Measurements from ENCODE around the gene TNIK. TPM values are rescaled to one million over a fixed set of nuclear protein-coding genes. Genes with fewer than 3 reads are reported as not detected.

TNIK gene
- polyA plus RNA-seq, 1 donor from 2014 or later, result 19.3 TPM

DNA sequence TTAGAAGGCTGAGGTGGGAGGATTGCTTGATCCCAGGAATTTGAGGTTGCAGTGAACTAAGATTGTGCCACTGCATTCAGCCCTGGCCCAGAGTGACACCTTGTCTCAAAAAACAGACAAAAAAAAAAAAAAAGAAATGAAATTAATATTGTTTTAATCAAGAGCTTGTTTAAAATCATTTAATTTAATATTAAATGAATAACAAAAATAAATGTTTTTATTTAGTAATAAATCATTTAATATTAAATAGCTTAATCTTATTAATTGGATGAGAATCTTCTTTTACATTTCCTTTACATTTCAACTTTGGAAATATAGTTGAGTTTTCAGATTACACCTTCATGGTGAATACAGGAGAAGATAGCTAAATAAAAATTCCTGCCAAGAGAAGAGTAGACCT lies 29.7 kb downstream of the TNIK start:
- Histone ChIP-seq H3K27ac (ENCODE audit: low read length) (no peak overlapping the region), H3K4me2 (ENCODE audit: low read length) (no peak overlapping the region), H3F3A (ENCODE audit: insufficient read depth, low read length, poor library complexity, severe bottlenecking) (no peaks in the 10 kb centered on the region), H2AFZ (ENCODE audit: low read depth, low read length) (no peak overlapping the region), H3K9me2 (ENCODE audit: insufficient read depth, low read length) (no peaks in the 10 kb centered on the region), H3K4me3 (ENCODE audit: low read length) (no peak overlapping the region), H3K9me3 (ENCODE audit: low read length) (no peaks in the 10 kb centered on the region), H3K79me2 (replicated peaks; ENCODE audit: insufficient read depth, low read length) (no peaks in the 10 kb centered on the region), H4K20me1 (ENCODE audit: insufficient read depth) (no peaks in the 10 kb centered on the region), H3K9ac (ENCODE audit: low read length) (no peak overlapping the region), H3K36me3 (ENCODE audit: insufficient read depth, low read length) (no peaks in the 10 kb centered on the region), H3K27me3 (ENCODE audit: insufficient read depth, low read depth, low read length) (no peaks in the 10 kb centered on the region)
- no peak for TF ChIP-seq POLR2AphosphoS5 (IDR thresholded peaks at IDR 0.05)

DNA sequence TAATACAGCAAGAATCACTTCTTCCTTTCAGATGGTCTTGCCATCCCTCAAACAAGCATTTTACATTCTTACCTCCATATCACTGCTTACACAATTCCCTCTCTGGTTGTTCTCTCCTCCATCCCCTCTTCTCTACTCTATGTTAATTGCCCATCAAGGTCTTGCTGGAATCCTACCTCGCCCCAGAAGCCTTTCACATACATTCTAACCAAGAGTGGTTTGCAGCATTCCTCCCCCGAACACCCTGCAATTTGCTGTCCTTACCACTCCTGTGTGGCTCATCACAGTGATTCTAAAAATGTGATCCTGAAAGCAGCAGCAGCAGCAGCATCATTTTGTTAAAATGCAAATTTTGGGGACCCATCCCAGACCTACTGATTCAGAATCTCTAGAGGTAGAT lies 30.6 kb downstream of the TNIK start:
- Histone ChIP-seq H4K20me1 (ENCODE audit: insufficient read depth) (no peaks in the 10 kb centered on the region), H3K79me2 (replicated peaks; ENCODE audit: insufficient read depth, low read length) (no peaks in the 10 kb centered on the region), H2AFZ (ENCODE audit: low read depth, low read length) (no peak overlapping the region), H3K4me3 (ENCODE audit: low read length) (no peak overlapping the region), H3K36me3 (ENCODE audit: insufficient read depth, low read length) (no peaks in the 10 kb centered on the region), H3K27ac (ENCODE audit: low read length) (no peak overlapping the region), H3K9me3 (ENCODE audit: low read length) (no peaks in the 10 kb centered on the region), H3F3A (ENCODE audit: insufficient read depth, low read length, poor library complexity, severe bottlenecking) (no peaks in the 10 kb centered on the region), H3K9ac (ENCODE audit: low read length) (no peak overlapping the region), H3K4me2 (ENCODE audit: low read length) (no peak overlapping the region), H3K27me3 (ENCODE audit: insufficient read depth, low read depth, low read length) (no peaks in the 10 kb centered on the region), H3K9me2 (ENCODE audit: insufficient read depth, low read length) (no peaks in the 10 kb centered on the region)
- TF ChIP-seq, protein P1, sequence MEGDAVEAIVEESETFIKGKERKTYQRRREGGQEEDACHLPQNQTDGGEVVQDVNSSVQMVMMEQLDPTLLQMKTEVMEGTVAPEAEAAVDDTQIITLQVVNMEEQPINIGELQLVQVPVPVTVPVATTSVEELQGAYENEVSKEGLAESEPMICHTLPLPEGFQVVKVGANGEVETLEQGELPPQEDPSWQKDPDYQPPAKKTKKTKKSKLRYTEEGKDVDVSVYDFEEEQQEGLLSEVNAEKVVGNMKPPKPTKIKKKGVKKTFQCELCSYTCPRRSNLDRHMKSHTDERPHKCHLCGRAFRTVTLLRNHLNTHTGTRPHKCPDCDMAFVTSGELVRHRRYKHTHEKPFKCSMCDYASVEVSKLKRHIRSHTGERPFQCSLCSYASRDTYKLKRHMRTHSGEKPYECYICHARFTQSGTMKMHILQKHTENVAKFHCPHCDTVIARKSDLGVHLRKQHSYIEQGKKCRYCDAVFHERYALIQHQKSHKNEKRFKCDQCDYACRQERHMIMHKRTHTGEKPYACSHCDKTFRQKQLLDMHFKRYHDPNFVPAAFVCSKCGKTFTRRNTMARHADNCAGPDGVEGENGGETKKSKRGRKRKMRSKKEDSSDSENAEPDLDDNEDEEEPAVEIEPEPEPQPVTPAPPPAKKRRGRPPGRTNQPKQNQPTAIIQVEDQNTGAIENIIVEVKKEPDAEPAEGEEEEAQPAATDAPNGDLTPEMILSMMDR (IDR thresholded peaks at IDR 0.05; ENCODE audit: poor library complexity, severe bottlenecking), result no peak
- TF ChIP-seq SMC3 (conservative IDR thresholded peaks at IDR 0.05; ENCODE audit: poor library complexity) (no peak), EZH2 (IDR thresholded peaks at IDR 0.05; ENCODE audit: borderline replicate concordance, insufficient read depth, low read length, poor library complexity, severe bottlenecking) (no peak), TAF1 (IDR thresholded peaks at IDR 0.05; ENCODE audit: low read depth) (no peak), RAD21 (conservative IDR thresholded peaks at IDR 0.05) (no peak), MXI1 (conservative IDR thresholded peaks at IDR 0.05; ENCODE audit: poor library complexity, severe bottlenecking) (no peak), EP300 (conservative IDR thresholded peaks at IDR 0.05; ENCODE audit: poor library complexity, severe bottlenecking) (no peak), POLR2AphosphoS5 (IDR thresholded peaks at IDR 0.05) (no peak)
- TF ChIP-seq, protein P2, sequence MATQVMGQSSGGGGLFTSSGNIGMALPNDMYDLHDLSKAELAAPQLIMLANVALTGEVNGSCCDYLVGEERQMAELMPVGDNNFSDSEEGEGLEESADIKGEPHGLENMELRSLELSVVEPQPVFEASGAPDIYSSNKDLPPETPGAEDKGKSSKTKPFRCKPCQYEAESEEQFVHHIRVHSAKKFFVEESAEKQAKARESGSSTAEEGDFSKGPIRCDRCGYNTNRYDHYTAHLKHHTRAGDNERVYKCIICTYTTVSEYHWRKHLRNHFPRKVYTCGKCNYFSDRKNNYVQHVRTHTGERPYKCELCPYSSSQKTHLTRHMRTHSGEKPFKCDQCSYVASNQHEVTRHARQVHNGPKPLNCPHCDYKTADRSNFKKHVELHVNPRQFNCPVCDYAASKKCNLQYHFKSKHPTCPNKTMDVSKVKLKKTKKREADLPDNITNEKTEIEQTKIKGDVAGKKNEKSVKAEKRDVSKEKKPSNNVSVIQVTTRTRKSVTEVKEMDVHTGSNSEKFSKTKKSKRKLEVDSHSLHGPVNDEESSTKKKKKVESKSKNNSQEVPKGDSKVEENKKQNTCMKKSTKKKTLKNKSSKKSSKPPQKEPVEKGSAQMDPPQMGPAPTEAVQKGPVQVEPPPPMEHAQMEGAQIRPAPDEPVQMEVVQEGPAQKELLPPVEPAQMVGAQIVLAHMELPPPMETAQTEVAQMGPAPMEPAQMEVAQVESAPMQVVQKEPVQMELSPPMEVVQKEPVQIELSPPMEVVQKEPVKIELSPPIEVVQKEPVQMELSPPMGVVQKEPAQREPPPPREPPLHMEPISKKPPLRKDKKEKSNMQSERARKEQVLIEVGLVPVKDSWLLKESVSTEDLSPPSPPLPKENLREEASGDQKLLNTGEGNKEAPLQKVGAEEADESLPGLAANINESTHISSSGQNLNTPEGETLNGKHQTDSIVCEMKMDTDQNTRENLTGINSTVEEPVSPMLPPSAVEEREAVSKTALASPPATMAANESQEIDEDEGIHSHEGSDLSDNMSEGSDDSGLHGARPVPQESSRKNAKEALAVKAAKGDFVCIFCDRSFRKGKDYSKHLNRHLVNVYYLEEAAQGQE (IDR thresholded peaks at IDR 0.05; ENCODE audit: borderline replicate concordance), result no peak

DNA sequence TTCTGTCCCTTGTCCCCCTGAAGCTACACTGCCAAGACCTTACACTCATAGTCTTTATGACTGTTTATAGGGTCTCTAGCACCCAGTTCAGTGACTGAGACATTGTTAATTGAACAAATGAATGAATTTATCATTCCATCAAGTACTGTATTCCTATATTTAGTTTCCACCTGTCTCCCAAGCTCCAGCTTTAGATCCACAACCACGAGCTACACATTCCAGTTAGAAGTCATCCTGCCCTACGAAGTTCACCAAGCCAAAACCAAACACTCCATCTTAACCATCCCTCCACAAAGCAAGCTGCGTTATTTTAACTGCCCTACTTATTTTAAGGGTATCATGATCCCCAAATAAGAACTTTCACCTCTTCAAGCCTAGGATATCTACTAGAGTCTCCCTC lies 31.3 kb downstream of the TNIK start:
- Histone ChIP-seq H4K20me1 (ENCODE audit: insufficient read depth) (no peaks in the 10 kb centered on the region), H3K27me3 (ENCODE audit: insufficient read depth, low read depth, low read length) (no peaks in the 10 kb centered on the region), H2AFZ (ENCODE audit: low read depth, low read length) (no peak overlapping the region), H3F3A (ENCODE audit: insufficient read depth, low read length, poor library complexity, severe bottlenecking) (no peaks in the 10 kb centered on the region), H3K9ac (ENCODE audit: low read length) (no peak overlapping the region), H3K36me3 (ENCODE audit: insufficient read depth, low read length) (no peaks in the 10 kb centered on the region), H3K4me2 (ENCODE audit: low read length) (no peak overlapping the region), H3K27ac (ENCODE audit: low read length) (no peak overlapping the region), H3K9me3 (ENCODE audit: low read length) (no peaks in the 10 kb centered on the region), H3K9me2 (ENCODE audit: insufficient read depth, low read length) (no peaks in the 10 kb centered on the region), H3K4me3 (ENCODE audit: low read length) (no peak overlapping the region), H3K79me2 (replicated peaks; ENCODE audit: insufficient read depth, low read length) (no peaks in the 10 kb centered on the region)
- no peak for TF ChIP-seq TAF1 (IDR thresholded peaks at IDR 0.05; ENCODE audit: low read depth)
- TF ChIP-seq, protein P2 (IDR thresholded peaks at IDR 0.05; ENCODE audit: borderline replicate concordance), result no peak
- TF ChIP-seq MXI1 (conservative IDR thresholded peaks at IDR 0.05; ENCODE audit: poor library complexity, severe bottlenecking), result no peak
- no peak for TF ChIP-seq EZH2 (IDR thresholded peaks at IDR 0.05; ENCODE audit: borderline replicate concordance, insufficient read depth, low read length, poor library complexity, severe bottlenecking)
- TF ChIP-seq, protein P1 (IDR thresholded peaks at IDR 0.05; ENCODE audit: poor library complexity, severe bottlenecking), result no peak
- no peak for TF ChIP-seq SMC3 (conservative IDR thresholded peaks at IDR 0.05; ENCODE audit: poor library complexity)
- no peak for TF ChIP-seq RAD21 (conservative IDR thresholded peaks at IDR 0.05)
